H1 (cell line): ENCODE results near the gene NCKAP1. TPM values are rescaled to one million over a fixed set of nuclear protein-coding genes. Genes with fewer than 3 reads are reported as not detected.
A peak's percentile ranks its signal among the peaks of the same experiment; 100 is the strongest.

Source experiments
- CTCF ChIA-PET: fragments of 300-600 bp; sonication (Branson Sonifier 250); formaldehyde crosslinking; loops from one replicate; lab custom pipeline; 2021; ENCODE audit not compliant: partially characterized antibody; lab: Charles Lee
- POLR2A ChIA-PET: fragments of 300-600 bp; sonication (Branson Sonifier 250); formaldehyde crosslinking; loops from one replicate; lab custom pipeline; 2021; ENCODE audit warnings: inconsistent platforms; ENCODE audit not compliant: partially characterized antibody; lab: Charles Lee
- DNase-seq, 2 experiments: peaks; one replicate each; pipeline versions ENCODE4 v3.0.0 to v3.0.0-alpha.2; 2010 to 2022; ENCODE audit warnings: low spot score in 2 of 2, low read depth in 1 of 2, mixed read lengths in 1 of 2
- FAIRE-seq: peaks from 2 replicates; lab custom pipeline; 2011; peaks lifted over from hg19 to GRCh38; lab: Jason Lieb, UNC
- H2AFZ ChIP-seq: 2 replicates; pipeline ENCODE4 v1.8.1; 2012; ENCODE audit warnings: low read length, inconsistent platforms
- H2AK5ac ChIP-seq: 2 replicates; pipeline ENCODE4 v1.6.1; 2013; ENCODE audit warnings: low read depth, low read length
- H2BK120ac ChIP-seq: replicated peaks from 2 replicates; pipeline ENCODE3; 2013; ENCODE audit warnings: low read depth, low read length, inconsistent platforms
- H2BK12ac ChIP-seq: 2 replicates; pipeline ENCODE4 v1.6.1; 2013; ENCODE audit warnings: low read depth, low read length
- H2BK15ac ChIP-seq: 2 replicates; pipeline ENCODE4 v1.6.1; 2013; ENCODE audit warnings: low read length
- H2BK20ac ChIP-seq: 2 replicates; pipeline ENCODE4 v1.6.1; 2013; ENCODE audit warnings: low read length
- H2BK5ac ChIP-seq: 2 replicates; pipeline ENCODE4 v1.6.1; 2013; ENCODE audit warnings: low read depth, low read length
- H3K14ac ChIP-seq: 2 replicates; pipeline ENCODE4 v1.6.1; 2013; ENCODE audit warnings: inconsistent platforms; ENCODE audit not compliant: insufficient read length
- H3K18ac ChIP-seq: 2 replicates; pipeline ENCODE4 v1.6.1; 2013; ENCODE audit warnings: low read length; ENCODE audit errors: extremely low read depth
- H3K23ac ChIP-seq: 2 replicates; pipeline ENCODE4 v1.6.1; 2013; ENCODE audit warnings: inconsistent platforms; ENCODE audit not compliant: insufficient read length
- H3K23me2 ChIP-seq: 2 replicates; pipeline ENCODE4 v1.6.1; 2013; ENCODE audit warnings: low read depth, low read length
- H3K27ac ChIP-seq: 2 replicates; pipeline ENCODE4 v1.6.1; 2011; ENCODE audit warnings: low read depth, low read length, inconsistent platforms
- H3K27me3 ChIP-seq, 4 experiments: replicated peaks in 1 of 4; 1 replicate in 1 of 4; 2 replicates in 3 of 4; pipeline versions ENCODE4 v1.6.1 to v1.8.1; 2011 to 2013; ENCODE audit warnings: low read length in 3 of 4, mild to moderate bottlenecking in 3 of 4, inconsistent platforms in 2 of 4, mixed read lengths in 2 of 4, moderate library complexity in 1 of 4; ENCODE audit not compliant: control insufficient read depth in 3 of 4, insufficient read depth in 3 of 4; ENCODE audit errors: extremely low read depth in 1 of 4
- H3K36me3 ChIP-seq, 4 experiments: 2 replicates each; pipeline versions ENCODE4 v1.6.1 to v1.8.1; 2011 to 2013; ENCODE audit warnings: mild to moderate bottlenecking in 4 of 4, low read length in 3 of 4, moderate library complexity in 2 of 4, control low read depth in 1 of 4, inconsistent platforms in 1 of 4; ENCODE audit not compliant: insufficient read depth in 4 of 4, control insufficient read depth in 2 of 4
- H3K4ac ChIP-seq: replicated peaks from 2 replicates; pipeline ENCODE3; 2013; ENCODE audit warnings: low read length, low read depth, mixed read lengths, inconsistent platforms; ENCODE audit not compliant: insufficient read length
- H3K4me1 ChIP-seq, 4 experiments: replicated peaks in 1 of 4; 1 replicate in 1 of 4; 2 replicates in 3 of 4; pipeline versions ENCODE4 v1.6.1 to v1.8.1; 2011 to 2013; ENCODE audit warnings: low read length in 3 of 4, inconsistent platforms in 2 of 4, mixed read lengths in 1 of 4; ENCODE audit not compliant: insufficient read depth in 4 of 4, control insufficient read depth in 3 of 4
- H3K4me2 ChIP-seq, 2 experiments: 2 replicates each; pipeline versions ENCODE4 v1.6.1 to v1.8.1; 2011 to 2013; ENCODE audit warnings: low read depth in 2 of 2, low read length in 2 of 2, control low read depth in 1 of 2, inconsistent platforms in 1 of 2, mild to moderate bottlenecking in 1 of 2; ENCODE audit not compliant: insufficient read depth in 1 of 2
- H3K4me3 ChIP-seq, 4 experiments: fragments of 200-600, 300-600 bp in 1 of 4; sonication (generic), shearing (Covaris generic), sonication (Bioruptor Twin) in 1 of 4; 2 replicates each; pipeline versions ENCODE4 v1.5.1 to v1.8.1; 2011 to 2016; ENCODE audit warnings: low read length in 4 of 4, low read depth in 3 of 4, control low read depth in 2 of 4, inconsistent platforms in 2 of 4, mild to moderate bottlenecking in 2 of 4, mixed read lengths in 1 of 4, moderate library complexity in 1 of 4; ENCODE audit not compliant: insufficient read depth in 2 of 4; ENCODE audit errors: extremely low read depth in 1 of 4
- H3K56ac ChIP-seq: replicated peaks from 2 replicates; pipeline ENCODE3; 2013; ENCODE audit warnings: low read depth, mild to moderate bottlenecking, mixed read lengths, low read length, inconsistent platforms; ENCODE audit not compliant: insufficient read length
- H3K79me1 ChIP-seq: 2 replicates; pipeline ENCODE4 v1.6.1; 2013; ENCODE audit warnings: low read depth, low read length, control low read depth
- H3K79me2 ChIP-seq, 2 experiments: 2 replicates each; pipeline versions ENCODE4 v1.6.1 to v1.8.1; 2012 to 2013; ENCODE audit warnings: low read length in 2 of 2, mild to moderate bottlenecking in 2 of 2, inconsistent platforms in 1 of 2; ENCODE audit not compliant: insufficient read depth in 2 of 2, control insufficient read depth in 1 of 2
- H3K9ac ChIP-seq, 4 experiments: replicated peaks in 1 of 4; 1 replicate in 1 of 4; 2 replicates in 3 of 4; pipeline versions ENCODE4 v1.6.1 to v1.8.1; 2011 to 2013; ENCODE audit warnings: low read depth in 3 of 4, low read length in 3 of 4, control low read depth in 2 of 4, mild to moderate bottlenecking in 2 of 4, moderate library complexity in 2 of 4, inconsistent platforms in 1 of 4; ENCODE audit errors: extremely low read depth in 1 of 4
- H3K9me3 ChIP-seq, 2 experiments: 2 replicates each; pipeline versions ENCODE4 v1.6.1 to v1.8.1; 2012 to 2013; ENCODE audit warnings: mild to moderate bottlenecking in 2 of 2, moderate library complexity in 2 of 2, control low read depth in 1 of 2, inconsistent platforms in 1 of 2, low read depth in 1 of 2, low read length in 1 of 2, mixed read lengths in 1 of 2; ENCODE audit not compliant: insufficient read depth in 2 of 2
- H4K20me1 ChIP-seq, 2 experiments: replicated peaks in 1 of 2; 2 replicates each; pipeline versions ENCODE3 to v1.8.1; 2011 to 2013; ENCODE audit warnings: inconsistent platforms in 2 of 2, low read length in 2 of 2, mild to moderate bottlenecking in 1 of 2; ENCODE audit not compliant: insufficient read depth in 2 of 2, control insufficient read depth in 1 of 2
- H4K5ac ChIP-seq: 2 replicates; pipeline ENCODE4 v1.6.1; 2013; ENCODE audit warnings: low read length, low read depth, mixed read lengths, inconsistent platforms; ENCODE audit not compliant: insufficient read length
- H4K8ac ChIP-seq: 2 replicates; pipeline ENCODE4 v1.8.0; 2013; ENCODE audit warnings: mild to moderate bottlenecking, moderate library complexity, low read length, inconsistent platforms; ENCODE audit not compliant: insufficient read depth; ENCODE audit errors: extremely low read depth
- H4K91ac ChIP-seq: replicated peaks from 2 replicates; pipeline ENCODE3; 2013; ENCODE audit warnings: low read length, mixed read lengths, inconsistent platforms; ENCODE audit not compliant: insufficient read length
- BCL11A ChIP-seq, 2 experiments: IDR thresholded peaks; one replicate each; pipeline ENCODE4 v1.6.1; 2011; ENCODE audit warnings: low read depth in 2 of 2, low read length in 2 of 2, mild to moderate bottlenecking in 2 of 2
- CBX5 ChIP-seq: fragments of 300-800, 300-1000 bp; sonication (generic); IDR thresholded peaks from 2 replicates; pipeline ENCODE4 v1.7.1; 2016; ENCODE audit warnings: antibody characterized with exemption, low read length, low read depth
- CBX8 ChIP-seq: fragments of 300-800, 300-1000 bp; sonication (generic); IDR thresholded peaks from 2 replicates; pipeline ENCODE4 v1.7.1; 2016; ENCODE audit warnings: low read depth, low read length, borderline replicate concordance
- CEBPB ChIP-seq: IDR thresholded peaks from 2 replicates; pipeline ENCODE4 v1.6.1; 2012; ENCODE audit warnings: low read depth, low read length
- GABPA ChIP-seq: IDR thresholded peaks from 2 replicates; pipeline ENCODE4 v1.6.1; 2011; ENCODE audit warnings: mild to moderate bottlenecking, low read length, moderate library complexity, borderline replicate concordance; ENCODE audit not compliant: insufficient read depth
- JUN ChIP-seq: IDR thresholded peaks from 2 replicates; pipeline ENCODE4 v1.6.1; 2011; ENCODE audit warnings: low read depth, mild to moderate bottlenecking, improper control_type of control experiment, low read length
- KDM1A ChIP-seq: fragments of 200-600, 300-600 bp; sonication (generic); IDR thresholded peaks from 2 replicates; pipeline ENCODE4 v1.7.1; 2016; ENCODE audit warnings: mild to moderate bottlenecking, low read length, borderline replicate concordance
- RXRA ChIP-seq: IDR thresholded peaks from 2 replicates; pipeline ENCODE4 v1.6.1; 2011; ENCODE audit warnings: low read depth, mild to moderate bottlenecking, low read length, moderate library complexity; ENCODE audit not compliant: insufficient read depth
- SIN3A ChIP-seq, 2 experiments: IDR thresholded peaks in 1 of 2; conservative IDR thresholded peaks in 1 of 2; 2 replicates each; pipeline ENCODE4 v1.6.1; 2011 to 2012; ENCODE audit warnings: low read length in 2 of 2, improper control_type of control experiment in 1 of 2, low read depth in 1 of 2, mild to moderate bottlenecking in 1 of 2
- SIX5 ChIP-seq: IDR thresholded peaks from 2 replicates; pipeline ENCODE4 v1.6.1; 2011; ENCODE audit warnings: mild to moderate bottlenecking, low read depth, low read length
- SP1 ChIP-seq: IDR thresholded peaks from 2 replicates; pipeline ENCODE4 v1.6.1; 2011; ENCODE audit warnings: low read depth, low read length
- TCF12 ChIP-seq: IDR thresholded peaks from 2 replicates; pipeline ENCODE4 v1.6.1; 2011; ENCODE audit warnings: low read depth, mild to moderate bottlenecking, low read length
- WGBS, 2 experiments: shearing (Covaris generic) in 1 of 2; methylation state at CpG; one replicate each; pipeline versions ENCODE4 v1.1.6 to v1.1.7; 2013 to 2015; ENCODE audit warnings: low lambda C conversion rate in 2 of 2, mixed read lengths in 2 of 2, inconsistent platforms in 1 of 2, low coverage in 1 of 2, missing lambda C conversion rate in 1 of 2; ENCODE audit not compliant: insufficient replicate concordance in 2 of 2, insufficient coverage in 1 of 2, insufficient read length in 1 of 2; ENCODE audit errors: extremely low coverage in 1 of 2, missing lambda C conversion rate in 1 of 2; 5-methylcytosine and 5-hydroxymethylcytosine counted together
- polyA plus RNA-seq, 7 experiments: library from polyadenylated mRNA; depleted of rRNA in 3 of 7; stranded (reverse) in 5 of 7; unstranded in 2 of 7; fragments of >200 nt in 5 of 7; fragments of 200-250 nt in 2 of 7; gene quantifications; 1 replicate in 5 of 7; 2 replicates in 1 of 7; 4 replicates in 1 of 7; pipeline versions ENCODE4 v1.2.1 to v1.2.3, GENCODE V29; 2011 to 2013; ENCODE audit warnings: missing spikeins in 2 of 7, mixed read lengths in 2 of 7
- total RNA-seq: library from RNA; stranded (reverse); fragmentation: NEBNext Ultra II Directional; extraction: Animal tissue kit (Norgen Biotek cat#: 25700); gene quantifications from 2 replicates; pipeline ENCODE4 v1.2.1, GENCODE V29; 2021

The NCKAP1 gene
- total and polyA plus RNA-seq, 2 of the 8 experiments (the other 6 are each of a cell fraction or from before 2014, with no cell fraction given) = 90.8 to 173 TPM

DNA sequence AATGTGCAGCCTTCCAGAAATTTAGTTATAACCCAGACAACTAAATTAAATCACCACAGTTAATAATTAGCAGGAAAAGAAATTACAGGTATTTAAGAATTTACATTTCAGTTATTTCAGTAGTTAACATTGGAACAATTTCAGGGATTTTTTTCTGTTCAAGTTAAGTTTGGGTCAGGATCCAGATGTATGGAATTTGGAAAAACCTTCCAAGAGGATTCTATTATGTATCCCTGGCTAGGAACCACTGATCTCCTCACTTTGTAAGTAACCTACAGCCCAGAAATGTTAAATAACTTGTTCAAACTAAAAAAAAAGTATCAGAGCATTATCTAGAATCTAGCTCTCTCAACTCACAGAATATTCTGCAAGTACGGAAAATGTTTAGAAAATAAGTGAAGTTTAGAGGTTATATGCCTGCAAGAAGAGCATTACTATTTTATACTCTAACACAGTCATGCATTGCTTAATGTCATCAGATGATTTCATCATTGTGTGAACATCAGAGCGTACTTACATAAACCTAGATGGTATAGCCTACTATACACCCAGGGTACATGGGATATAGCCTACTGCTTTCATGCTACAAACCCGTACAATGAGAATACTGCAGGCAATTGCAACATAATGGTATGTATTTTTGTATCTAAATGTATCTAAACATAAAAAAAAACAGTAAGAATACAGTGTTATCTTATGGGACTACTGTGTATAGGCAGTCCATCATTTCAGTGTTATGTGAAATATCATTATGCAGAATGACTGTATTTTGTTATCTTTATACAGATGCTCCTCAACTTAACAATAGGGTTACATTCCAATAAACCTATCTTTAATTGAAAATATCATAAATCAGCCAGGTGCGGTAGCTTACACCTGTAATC lies 6.1 kb downstream of the NCKAP1 start:
- ChIA-PET CTCF (interaction anchor here (0.7 to 1.2 kb wide), 3 partner anchors 10 to 52 kb away, joined by 3 read pairs; no protein-coding TSS in a partner anchor), POLR2A (interaction anchor here (1.0 to 1.5 kb wide), 6 partner anchors 9 to 93 kb away, joined by 3 to 4 read pairs (median 3); no protein-coding TSS in a partner anchor)
- peak overlapping the region in 1 of 4 experiments; percentile 15; a peak in 2 of 7 replicates for H3K9ac ChIP-seq
- no peak overlapping the region for H2BK120ac ChIP-seq
- no peak overlapping the region for H4K5ac ChIP-seq
- H3K27ac ChIP-seq = no peak overlapping the region
- no peak overlapping the region for H4K8ac ChIP-seq
- 0 out of 4 replicates have a peak overlapping the region, but pooled peaks of 1 of the 2 experiments have one; percentile 18 for H3K4me2 ChIP-seq
- H4K91ac ChIP-seq = no peak overlapping the region
- DNase-seq (no peak), FAIRE-seq (no peak)
- H3K4ac ChIP-seq = no peak overlapping the region
- no peak overlapping the region for H3K14ac ChIP-seq
- H2BK5ac ChIP-seq = no peak overlapping the region
- no peak overlapping the region for H2BK12ac ChIP-seq
- peaks cover 0 to 3% (median 1%) of the 10 kb centered on the region in 4 experiments; a peak in 3 of 7 replicates for H3K4me1 ChIP-seq
- H3K56ac ChIP-seq = no peak overlapping the region
- H3K27me3 ChIP-seq = no peaks in the 10 kb centered on the region
- H2BK20ac ChIP-seq = no peak overlapping the region
- H3K79me1 ChIP-seq = no peaks in the 10 kb centered on the region
- H3K23ac ChIP-seq = no peak overlapping the region
- no peak overlapping the region for H2AK5ac ChIP-seq
- peaks cover 6 to 12% of the 10 kb centered on the region in 2 experiments for H4K20me1 ChIP-seq
- no peak overlapping the region for H2BK15ac ChIP-seq
- 92% methylated on average over 4 of the region's 4 CpGs; no CpG with 5 or more reads in 1 of the 2 experiments for WGBS, 2 experiments
- no peak overlapping the region for H2AFZ ChIP-seq
- H3K18ac ChIP-seq = no peak overlapping the region
- peaks cover 38 to 100% of the 10 kb centered on the region in 2 experiments for H3K79me2 ChIP-seq
- H3K23me2 ChIP-seq = no peaks in the 10 kb centered on the region
- H3K36me3 ChIP-seq = no peaks in the 10 kb centered on the region
- H3K4me3 ChIP-seq = no peak overlapping the region
- no peaks in the 10 kb centered on the region for H3K9me3 ChIP-seq
- no peak for TF ChIP-seq CBX5
- no peak for TF ChIP-seq SIX5
- TF ChIP-seq SP1 = no peak
- TF ChIP-seq SIN3A (conservative IDR thresholded peaks at IDR 0.05 in 1 of 2, IDR thresholded peaks at IDR 0.05 in 1 of 2; ENCODE audit: low read depth in 1 of 2, low read length in 2 of 2) = no peak
- no peak for TF ChIP-seq KDM1A
- TF ChIP-seq CBX8 = no peak
- no peak for TF ChIP-seq RXRA
- TF ChIP-seq TCF12 = no peak
- no peak for TF ChIP-seq BCL11A (IDR thresholded peaks at IDR 0.05; ENCODE audit: low read depth in 2 of 2, low read length in 2 of 2)
- TF ChIP-seq GABPA = no peak
- TF ChIP-seq CEBPB = no peak
- TF ChIP-seq JUN = no peak
